ENCODE data around the gene PLBD2. TPM values are rescaled to one million over a fixed set of nuclear protein-coding genes. Genes with fewer than 3 reads are reported as not detected.
A peak's percentile ranks its signal among the peaks of the same experiment; 100 is the strongest.

Gene PLBD2
- total RNA-seq, 1 donor from 2014 or later: 102 TPM

- Mint-ChIP-seq H3K27ac (ENCODE audit: unreplicated experiment) (no peak overlapping the region), H3K9me3 (ENCODE audit: low read depth) (no peaks in the 10 kb centered on the region), H3K27me3 (ENCODE audit: low read depth) (no peaks in the 10 kb centered on the region), H3K4me1 (ENCODE audit: low read depth) (no peaks in the 10 kb centered on the region), H3K4me3 (ENCODE audit: unreplicated experiment) (no peak overlapping the region), H3K36me3 (ENCODE audit: low read depth) (no peaks in the 10 kb centered on the region)
- DNase-seq (ENCODE audit: low spot score): peak; percentile 90
- TF ChIP-seq, protein P1, sequence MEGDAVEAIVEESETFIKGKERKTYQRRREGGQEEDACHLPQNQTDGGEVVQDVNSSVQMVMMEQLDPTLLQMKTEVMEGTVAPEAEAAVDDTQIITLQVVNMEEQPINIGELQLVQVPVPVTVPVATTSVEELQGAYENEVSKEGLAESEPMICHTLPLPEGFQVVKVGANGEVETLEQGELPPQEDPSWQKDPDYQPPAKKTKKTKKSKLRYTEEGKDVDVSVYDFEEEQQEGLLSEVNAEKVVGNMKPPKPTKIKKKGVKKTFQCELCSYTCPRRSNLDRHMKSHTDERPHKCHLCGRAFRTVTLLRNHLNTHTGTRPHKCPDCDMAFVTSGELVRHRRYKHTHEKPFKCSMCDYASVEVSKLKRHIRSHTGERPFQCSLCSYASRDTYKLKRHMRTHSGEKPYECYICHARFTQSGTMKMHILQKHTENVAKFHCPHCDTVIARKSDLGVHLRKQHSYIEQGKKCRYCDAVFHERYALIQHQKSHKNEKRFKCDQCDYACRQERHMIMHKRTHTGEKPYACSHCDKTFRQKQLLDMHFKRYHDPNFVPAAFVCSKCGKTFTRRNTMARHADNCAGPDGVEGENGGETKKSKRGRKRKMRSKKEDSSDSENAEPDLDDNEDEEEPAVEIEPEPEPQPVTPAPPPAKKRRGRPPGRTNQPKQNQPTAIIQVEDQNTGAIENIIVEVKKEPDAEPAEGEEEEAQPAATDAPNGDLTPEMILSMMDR (IDR thresholded peaks at IDR 0.05): no peak
Observed at GRCh38 chr12:113436586-113436985, 78.2 kb downstream of the PLBD2 start.

GRCh38 chr12:113436993-113437728, 78.8 kb downstream of the PLBD2 start:
- no peaks in the 10 kb centered on the region for H3K36me3 Mint-ChIP-seq (ENCODE audit: low read depth)
- H3K9me3 Mint-ChIP-seq (ENCODE audit: low read depth): no peaks in the 10 kb centered on the region
- TF ChIP-seq, protein P1 (IDR thresholded peaks at IDR 0.05): no peak
- no peak overlapping the region for H3K27ac Mint-ChIP-seq (ENCODE audit: unreplicated experiment)
- no peak overlapping the region for H3K4me3 Mint-ChIP-seq (ENCODE audit: unreplicated experiment)
- peaks cover 4% of the 10 kb centered on the region for H3K27me3 Mint-ChIP-seq (ENCODE audit: low read depth)
- DNase-seq (ENCODE audit: low spot score): peak; percentile 67
- no peaks in the 10 kb centered on the region for H3K4me1 Mint-ChIP-seq (ENCODE audit: low read depth)

GRCh38 chr12:113437729-113438100, 79.3 kb downstream of the PLBD2 start:
- no peaks in the 10 kb centered on the region for H3K9me3 Mint-ChIP-seq (ENCODE audit: low read depth)
- H3K4me1 Mint-ChIP-seq (ENCODE audit: low read depth): no peaks in the 10 kb centered on the region
- DNase-seq (ENCODE audit: low spot score): peak; percentile 61
- no peaks in the 10 kb centered on the region for H3K36me3 Mint-ChIP-seq (ENCODE audit: low read depth)
- peaks cover 4% of the 10 kb centered on the region for H3K27me3 Mint-ChIP-seq (ENCODE audit: low read depth)
- H3K27ac Mint-ChIP-seq (ENCODE audit: unreplicated experiment): no peak overlapping the region
- TF ChIP-seq, protein P1 (IDR thresholded peaks at IDR 0.05): no peak
- H3K4me3 Mint-ChIP-seq (ENCODE audit: unreplicated experiment): no peak overlapping the region

DNA sequence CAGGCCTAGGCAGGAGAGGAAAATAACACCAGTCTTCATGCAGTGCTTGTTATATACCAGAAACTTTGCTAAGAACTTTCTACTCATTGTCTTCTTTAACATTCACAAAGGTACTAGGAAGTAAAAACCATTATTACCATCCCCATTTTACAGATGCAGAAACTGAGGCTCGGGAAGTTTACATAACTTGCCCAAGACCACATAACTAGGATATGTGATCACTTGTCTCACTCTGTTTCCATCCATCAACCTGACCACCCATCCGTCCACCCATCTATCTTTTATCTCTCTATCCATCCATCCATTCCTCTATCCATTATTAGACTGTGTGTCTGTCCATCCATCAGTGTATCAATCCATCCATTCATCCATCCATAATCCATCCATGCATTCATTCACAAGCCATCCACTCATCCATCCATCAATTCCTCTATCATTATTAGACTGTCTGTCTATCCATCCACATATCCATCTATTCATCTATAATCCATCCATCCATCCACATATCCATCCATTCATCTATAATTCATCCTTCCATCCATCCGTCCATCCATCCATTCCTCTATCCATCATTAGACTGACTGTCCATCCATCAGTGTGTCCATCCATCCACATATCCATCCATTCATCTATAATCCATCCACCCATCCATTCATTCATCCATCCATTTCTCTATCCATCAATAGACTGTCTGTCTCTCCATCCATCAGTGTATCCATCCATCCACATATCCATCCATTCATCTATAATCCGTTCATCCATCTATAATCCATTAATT, 80.3 kb downstream of the PLBD2 start:
- Mint-ChIP-seq H3K9me3 (ENCODE audit: low read depth) (no peaks in the 10 kb centered on the region), H3K27me3 (ENCODE audit: low read depth) (peaks cover 8% of the 10 kb centered on the region)
- TF ChIP-seq, protein P1 (IDR thresholded peaks at IDR 0.05): no peak

DNA sequence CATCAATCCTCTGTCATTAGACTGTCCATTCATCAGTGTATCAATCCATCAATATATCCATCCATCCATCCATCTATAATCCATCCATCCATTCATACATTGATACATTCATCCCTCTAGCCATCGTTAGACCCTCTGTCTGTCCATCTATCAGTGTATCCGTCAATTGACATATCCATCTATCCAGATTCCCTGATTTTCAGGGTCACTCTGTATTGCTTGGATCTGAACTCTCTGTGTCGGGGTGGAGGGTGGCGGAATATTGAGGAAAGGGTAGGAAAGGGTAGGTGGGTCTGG, 80.9 kb downstream of the PLBD2 start:
- Mint-ChIP-seq H3K27ac (ENCODE audit: unreplicated experiment) (no peak overlapping the region), H3K36me3 (ENCODE audit: low read depth) (no peaks in the 10 kb centered on the region), H3K4me3 (ENCODE audit: unreplicated experiment) (no peak overlapping the region), H3K27me3 (ENCODE audit: low read depth) (peaks cover 8% of the 10 kb centered on the region), H3K4me1 (ENCODE audit: low read depth) (no peaks in the 10 kb centered on the region), H3K9me3 (ENCODE audit: low read depth) (no peaks in the 10 kb centered on the region)
- TF ChIP-seq, protein P1 (IDR thresholded peaks at IDR 0.05): no peak
- no peak for DNase-seq (ENCODE audit: low spot score)

More for the DNA sequence above, 80.3 kb downstream of the PLBD2 start:
- no peak for DNase-seq (ENCODE audit: low spot score)
- Mint-ChIP-seq H3K4me1 (ENCODE audit: low read depth) (no peaks in the 10 kb centered on the region), H3K36me3 (ENCODE audit: low read depth) (no peaks in the 10 kb centered on the region), H3K27ac (ENCODE audit: unreplicated experiment) (no peak overlapping the region), H3K4me3 (ENCODE audit: unreplicated experiment) (no peak overlapping the region)

Data from chondrocyte (in vitro differentiated cells).